Body of pancreas (tissue), 4 donors: ENCODE results near the gene AHI1. TPM values are rescaled to one million over a fixed set of nuclear protein-coding genes. Genes with fewer than 3 reads are reported as not detected.
"Not testable (repeated sequence)": the region's sequence is repeated elsewhere in the genome, so short reads cannot be mapped to it uniquely, and the experiment has no call there.

Experiments used
- ATAC-seq: fragments of 150-250 bp; one replicate; pipeline ENCODE4 v1.9.1; 2016
- DNase-seq, 4 donors: peaks; one replicate each; pipeline ENCODE4 v3.0.0-alpha.2; 2019
- H3K27ac ChIP-seq, 4 donors: fragments of 200-600 bp; sonication (generic); 1 replicate in 3 of 4; 2 replicates in 1 of 4; pipeline versions ENCODE4 v1.5.1 to v1.6.1; 2016 to 2019; ENCODE audit warnings: mild to moderate bottlenecking in 1 of 4, mixed read lengths in 1 of 4, moderate library complexity in 1 of 4
- H3K27me3 ChIP-seq, 2 donors: fragments of 200-600 bp; sonication (generic); one replicate each; pipeline ENCODE4 v1.6.0; 2016; ENCODE audit warnings: mild to moderate bottlenecking in 1 of 2
- H3K36me3 ChIP-seq, 2 donors: fragments of 200-600 bp; sonication (generic); replicated peaks in 1 of 2; 2 replicates each; pipeline ENCODE4 v1.5.1; 2016; ENCODE audit warnings: low read depth in 2 of 2; ENCODE audit not compliant: insufficient read depth in 1 of 2
- H3K4me1 ChIP-seq: fragments of 200-600 bp; sonication (generic); one replicate; pipeline ENCODE4 v1.6.0; 2016
- H3K4me3 ChIP-seq, 2 donors: fragments of 200-600 bp; sonication (generic); 1 replicate in 1 of 2; 2 replicates in 1 of 2; pipeline ENCODE4 v1.5.1; 2016 to 2019
- H3K9me3 ChIP-seq, 3 donors: fragments of 200-600 bp; sonication (generic); 1 replicate in 2 of 3; 2 replicates in 1 of 3; pipeline ENCODE4 v1.5.1; 2016
- POLR2A ChIP-seq, 3 donors: fragments of 450-650 bp; IDR thresholded peaks; one replicate each; pipeline ENCODE4 v1.6.1; 2016; ENCODE audit warnings: antibody characterized with exemption in 3 of 3, mild to moderate bottlenecking in 2 of 3
- WGBS, 2 donors: methylation state at CpG; one replicate each; pipeline ENCODE4 v1.1.5; 2017; 5-methylcytosine and 5-hydroxymethylcytosine counted together
- intact Hi-C: fragments of 100-400 bp; cut with DNase I; formaldehyde crosslinking; loops from one replicate; pipeline ENCODE4 v1.15.1; 2023
- total RNA-seq, 2 donors: library from RNA; depleted of rRNA; stranded (reverse); fragments of >200 nt; gene quantifications; one replicate each; pipeline ENCODE4 v1.1.0, GENCODE V29; 2016
- TF ChIP-seq, protein P1 (sequence below), 7 experiments: fragments of 450-650 bp in 4 of 7; fragments of 200-600 bp in 3 of 7; sonication (generic) in 3 of 7; IDR thresholded peaks; one replicate each; pipeline ENCODE4 v1.5.1; 2016 to 2019; ENCODE audit warnings: antibody characterized with exemption in 7 of 7

The AHI1 gene
- total RNA-seq, 2 donors from 2014 or later = 20.2 to 107 TPM

DNA sequence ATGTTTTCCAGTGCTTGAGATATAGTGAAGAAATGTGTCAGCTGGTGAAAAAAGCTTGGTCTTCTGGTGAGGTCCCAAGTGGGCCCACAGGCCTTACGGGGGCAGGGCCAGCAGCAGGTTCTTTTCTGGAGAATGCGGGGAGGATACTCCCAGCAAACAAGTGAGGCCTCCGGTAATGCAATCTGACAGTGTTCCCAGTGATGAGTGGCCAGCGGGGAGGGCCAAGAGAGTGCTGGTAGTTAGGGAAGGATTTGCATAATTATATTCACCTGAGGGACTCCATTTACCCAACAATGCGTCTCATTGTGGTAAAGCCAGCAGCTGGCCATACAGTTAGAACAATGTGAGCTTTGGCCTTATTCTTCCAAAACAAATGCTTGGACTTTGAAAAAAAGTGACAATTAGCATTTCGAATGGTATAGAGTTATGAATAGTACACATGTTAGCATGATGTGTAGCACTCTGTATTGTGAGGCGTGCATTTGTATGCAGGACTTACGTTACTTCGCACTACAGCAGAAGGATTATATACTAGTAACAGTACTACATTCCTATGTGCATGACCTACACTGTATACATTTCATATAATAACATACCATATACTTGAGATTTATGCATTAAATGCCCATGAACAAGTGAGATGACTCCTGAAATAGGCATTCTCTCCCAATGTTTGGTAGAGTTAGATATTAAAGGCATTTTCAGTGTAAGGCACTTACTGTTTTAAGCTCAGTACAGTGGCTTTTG lies 246.6 kb downstream of the AHI1 start:
- no peak overlapping the region for H3K4me3 ChIP-seq
- no peaks in the 10 kb centered on the region for H3K27me3 ChIP-seq
- 87 to 89% methylated on average over 9 of the region's 9 CpGs for WGBS, 2 donors
- no peaks in the 10 kb centered on the region for H3K4me1 ChIP-seq
- DNase-seq = no peak
- no peak for TF ChIP-seq POLR2A (IDR thresholded peaks at IDR 0.05)
- TF ChIP-seq, protein P1, sequence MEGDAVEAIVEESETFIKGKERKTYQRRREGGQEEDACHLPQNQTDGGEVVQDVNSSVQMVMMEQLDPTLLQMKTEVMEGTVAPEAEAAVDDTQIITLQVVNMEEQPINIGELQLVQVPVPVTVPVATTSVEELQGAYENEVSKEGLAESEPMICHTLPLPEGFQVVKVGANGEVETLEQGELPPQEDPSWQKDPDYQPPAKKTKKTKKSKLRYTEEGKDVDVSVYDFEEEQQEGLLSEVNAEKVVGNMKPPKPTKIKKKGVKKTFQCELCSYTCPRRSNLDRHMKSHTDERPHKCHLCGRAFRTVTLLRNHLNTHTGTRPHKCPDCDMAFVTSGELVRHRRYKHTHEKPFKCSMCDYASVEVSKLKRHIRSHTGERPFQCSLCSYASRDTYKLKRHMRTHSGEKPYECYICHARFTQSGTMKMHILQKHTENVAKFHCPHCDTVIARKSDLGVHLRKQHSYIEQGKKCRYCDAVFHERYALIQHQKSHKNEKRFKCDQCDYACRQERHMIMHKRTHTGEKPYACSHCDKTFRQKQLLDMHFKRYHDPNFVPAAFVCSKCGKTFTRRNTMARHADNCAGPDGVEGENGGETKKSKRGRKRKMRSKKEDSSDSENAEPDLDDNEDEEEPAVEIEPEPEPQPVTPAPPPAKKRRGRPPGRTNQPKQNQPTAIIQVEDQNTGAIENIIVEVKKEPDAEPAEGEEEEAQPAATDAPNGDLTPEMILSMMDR (IDR thresholded peaks at IDR 0.05) = no peak
- no peak overlapping the region for H3K27ac ChIP-seq
- no peaks in the 10 kb centered on the region for H3K36me3 ChIP-seq
- no peaks in the 10 kb centered on the region for H3K9me3 ChIP-seq
- intact Hi-C loops = no loop called here
- ATAC-seq = no peak

DNA sequence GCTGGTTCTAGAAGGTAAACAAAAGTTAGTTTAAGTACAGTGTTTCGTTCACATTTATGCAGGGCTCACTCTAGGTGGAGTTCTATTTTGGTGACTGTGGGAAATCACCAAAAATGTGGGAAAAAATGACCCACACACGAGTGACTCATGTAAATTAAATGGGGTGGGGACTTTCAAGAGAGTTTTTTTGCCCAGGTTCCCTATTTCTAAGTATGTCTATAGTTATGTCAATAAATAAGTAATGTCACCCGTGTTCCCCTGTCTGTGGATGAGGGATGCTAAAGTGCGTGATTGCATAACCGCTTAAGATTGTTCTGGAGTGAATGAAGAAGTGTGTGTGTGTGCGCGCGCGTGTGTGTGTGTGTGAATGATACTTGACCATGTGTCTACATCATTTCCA lies 247.3 kb downstream of the AHI1 start:
- H3K27ac ChIP-seq = no peak overlapping the region
- WGBS, 2 donors = 90 to 92% methylated on average over 9 of the region's 9 CpGs
- intact Hi-C loops = no loop called here
- no peak overlapping the region for H3K4me3 ChIP-seq
- no peak for DNase-seq
- H3K36me3 ChIP-seq = no peaks in the 10 kb centered on the region
- no peaks in the 10 kb centered on the region for H3K27me3 ChIP-seq
- TF ChIP-seq, protein P1 (IDR thresholded peaks at IDR 0.05) = no peak
- TF ChIP-seq POLR2A (IDR thresholded peaks at IDR 0.05) = no peak
- ATAC-seq = no peak
- no peaks in the 10 kb centered on the region for H3K4me1 ChIP-seq
- H3K9me3 ChIP-seq = no peaks in the 10 kb centered on the region

GRCh38 chr6:135246412-135247012 lies 251.0 kb downstream of the AHI1 start:
- H3K4me3 ChIP-seq, H3K27me3 ChIP-seq, H3K4me1 ChIP-seq, H3K9me3 ChIP-seq, H3K27ac ChIP-seq, DNase-seq, ATAC-seq, H3K36me3 ChIP-seq, intact Hi-C loops: not testable (repeated sequence)
- WGBS, 2 donors = 73 to 84% methylated on average over 8 of the region's 8 CpGs

DNA sequence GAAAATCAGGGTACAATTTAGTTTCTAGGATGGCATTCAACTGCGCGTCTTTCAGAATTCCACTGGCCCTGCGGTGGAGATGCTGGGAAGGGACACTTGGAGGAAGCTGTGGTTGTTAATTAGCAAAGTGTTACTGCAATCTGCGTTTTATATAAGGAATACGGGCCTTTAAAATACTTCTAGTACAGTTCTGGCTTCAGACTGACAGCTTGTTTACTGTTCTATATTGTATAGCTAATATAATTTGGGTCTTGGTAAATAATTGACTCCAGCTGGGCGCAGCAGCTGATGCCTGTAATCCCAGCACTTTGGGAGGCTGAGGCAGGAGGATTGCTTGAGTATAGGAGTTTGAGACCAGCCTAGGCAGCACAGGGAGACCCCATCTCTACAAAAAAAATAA lies 252.7 kb downstream of the AHI1 start:
- DNase-seq (no peak), ATAC-seq (no peak)
- intact Hi-C loops = no loop called here
- no peak for TF ChIP-seq POLR2A (IDR thresholded peaks at IDR 0.05)
- TF ChIP-seq, protein P1 (IDR thresholded peaks at IDR 0.05) = no peak
- Histone ChIP-seq H3K9me3 (no peaks in the 10 kb centered on the region), H3K27me3 (no peaks in the 10 kb centered on the region), H3K4me3 (no peak overlapping the region), H3K36me3 (no peaks in the 10 kb centered on the region), H3K4me1 (no peaks in the 10 kb centered on the region), H3K27ac (no peak overlapping the region)
- WGBS, 2 donors = 89 to 94% methylated on average over 6 of the region's 6 CpGs

GRCh38 chr6:135243871-135244796 lies 253.4 kb downstream of the AHI1 start:
- TF ChIP-seq, protein P1 (IDR thresholded peaks at IDR 0.05) = no peak
- no peak for TF ChIP-seq POLR2A (IDR thresholded peaks at IDR 0.05)
- Histone ChIP-seq H3K9me3 (no peaks in the 10 kb centered on the region), H3K36me3 (no peaks in the 10 kb centered on the region), H3K4me3 (no peak overlapping the region), H3K27me3 (no peaks in the 10 kb centered on the region), H3K4me1 (no peaks in the 10 kb centered on the region), H3K27ac (no peak overlapping the region)
- ATAC-seq (no peak), DNase-seq (no peak)
- intact Hi-C loops = no loop called here
- WGBS, 2 donors = 80 to 81% methylated on average over 7 of the region's 7 CpGs
